ENCODE data around the gene HUS1.

- no peak for TF ChIP-seq TAF1 (IDR thresholded peaks at IDR 0.05; ENCODE audit: low read depth, low read length)
- no peak for TF ChIP-seq CTCF (IDR thresholded peaks at IDR 0.05; ENCODE audit: control extremely low read depth in 1 of 3, insufficient read depth in 1 of 3, low read depth in 1 of 3, low read length in 3 of 3)
- no peak for TF ChIP-seq EZH2 (IDR thresholded peaks at IDR 0.05; ENCODE audit: low read depth, low read length, severe bottlenecking)
- no peak for TF ChIP-seq ATF2 (IDR thresholded peaks at IDR 0.05; ENCODE audit: low read length)
- no peak for TF ChIP-seq EP300 (IDR thresholded peaks at IDR 0.05; ENCODE audit: borderline replicate concordance in 1 of 2, low read depth in 2 of 2, low read length in 2 of 2)
- no peak for TF ChIP-seq CHD2 (IDR thresholded peaks at IDR 0.05; ENCODE audit: low read length)
- no peak for TF ChIP-seq POLR2AphosphoS5 (IDR thresholded peaks at IDR 0.05; ENCODE audit: low read depth, low read length)
- TF ChIP-seq ATF3 (IDR thresholded peaks at IDR 0.05; ENCODE audit: insufficient read depth, low read depth, low read length): no peak
- no peak for TF ChIP-seq JUND (IDR thresholded peaks at IDR 0.05; ENCODE audit: low read length)
- TF ChIP-seq POLR2A (IDR thresholded peaks at IDR 0.05; ENCODE audit: control extremely low read depth in 1 of 2, low read depth in 2 of 2, low read length in 2 of 2): no peak
- no peak for TF ChIP-seq ZNF274 (IDR thresholded peaks at IDR 0.05; ENCODE audit: borderline replicate concordance, extremely low read depth, low read length)
Measured at GRCh38 chr7:47949703-47950102, 29.7 kb downstream of the HUS1 start.
